C4-2B (cell line): ENCODE results near the gene JARID2.

Source experiments
- ZFX ChIP-seq: fragments of 450-650 bp; IDR thresholded peaks from 2 replicates; pipeline ENCODE4 v1.6.1; 2017
- TF ChIP-seq, protein P1 (sequence below): fragments of 450-650 bp; conservative IDR thresholded peaks from 2 replicates; pipeline ENCODE4 v1.5.1; 2017; ENCODE audit warnings: mild to moderate bottlenecking

DNA sequence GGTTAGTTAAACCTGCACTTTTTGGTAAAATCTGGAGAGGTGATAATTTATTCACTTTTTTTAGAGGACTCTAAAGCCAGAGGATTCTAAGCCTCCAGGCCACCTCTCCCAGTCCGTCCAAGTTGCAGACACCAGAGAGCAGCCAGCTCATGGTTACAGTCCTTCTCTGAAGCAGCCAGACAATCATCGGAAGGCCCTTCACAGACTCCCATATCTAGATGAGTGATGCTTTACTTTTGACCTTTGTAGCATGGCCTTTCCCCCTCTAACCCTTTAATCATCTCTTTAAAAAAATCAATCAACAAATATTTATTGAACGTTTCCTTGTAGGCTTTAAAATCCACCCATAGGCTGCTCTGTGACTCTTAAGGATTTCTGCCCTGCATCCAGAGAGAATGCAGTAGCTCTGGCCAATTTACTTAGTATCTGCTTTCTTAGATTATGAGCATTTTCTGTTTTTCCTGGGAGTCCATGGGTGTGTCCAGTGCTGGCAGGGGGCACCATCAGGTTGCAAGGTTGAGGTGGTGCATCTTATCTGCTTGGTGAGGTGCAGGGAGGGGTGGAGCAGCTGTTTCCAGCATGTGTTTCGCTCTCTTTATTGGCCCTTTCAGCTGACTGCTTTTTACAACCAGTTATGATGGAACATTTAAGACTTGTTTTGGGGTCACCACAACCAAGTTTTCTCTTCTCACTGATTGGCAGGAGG lies 58.6 kb downstream of the JARID2 start:
- TF ChIP-seq, protein P1, sequence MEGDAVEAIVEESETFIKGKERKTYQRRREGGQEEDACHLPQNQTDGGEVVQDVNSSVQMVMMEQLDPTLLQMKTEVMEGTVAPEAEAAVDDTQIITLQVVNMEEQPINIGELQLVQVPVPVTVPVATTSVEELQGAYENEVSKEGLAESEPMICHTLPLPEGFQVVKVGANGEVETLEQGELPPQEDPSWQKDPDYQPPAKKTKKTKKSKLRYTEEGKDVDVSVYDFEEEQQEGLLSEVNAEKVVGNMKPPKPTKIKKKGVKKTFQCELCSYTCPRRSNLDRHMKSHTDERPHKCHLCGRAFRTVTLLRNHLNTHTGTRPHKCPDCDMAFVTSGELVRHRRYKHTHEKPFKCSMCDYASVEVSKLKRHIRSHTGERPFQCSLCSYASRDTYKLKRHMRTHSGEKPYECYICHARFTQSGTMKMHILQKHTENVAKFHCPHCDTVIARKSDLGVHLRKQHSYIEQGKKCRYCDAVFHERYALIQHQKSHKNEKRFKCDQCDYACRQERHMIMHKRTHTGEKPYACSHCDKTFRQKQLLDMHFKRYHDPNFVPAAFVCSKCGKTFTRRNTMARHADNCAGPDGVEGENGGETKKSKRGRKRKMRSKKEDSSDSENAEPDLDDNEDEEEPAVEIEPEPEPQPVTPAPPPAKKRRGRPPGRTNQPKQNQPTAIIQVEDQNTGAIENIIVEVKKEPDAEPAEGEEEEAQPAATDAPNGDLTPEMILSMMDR: no peak
- no peak for TF ChIP-seq ZFX
